Left ventricle myocardium inferior (tissue), 1 donor: ENCODE results near the gene BEAN1. TPM values are rescaled to one million over a fixed set of nuclear protein-coding genes. Genes with fewer than 3 reads are reported as not detected.

Experiments
- DNase-seq: peaks from one replicate; pipeline ENCODE4 v3.0.0-alpha.2; 2020
- H3K27ac ChIP-seq: fragments of 200-600 bp; replicated peaks from 2 replicates; pipeline ENCODE4 v1.8.0; 2021
- H3K27me3 ChIP-seq: fragments of 200-600 bp; 2 replicates; pipeline ENCODE4 v1.8.0; 2021; ENCODE audit warnings: low read depth
- H3K36me3 ChIP-seq: fragments of 200-600 bp; 2 replicates; pipeline ENCODE4 v1.8.0; 2021
- H3K4me1 ChIP-seq: fragments of 200-600 bp; 2 replicates; pipeline ENCODE4 v1.8.0; 2021
- H3K4me3 ChIP-seq: fragments of 200-600 bp; 2 replicates; pipeline ENCODE4 v1.8.0; 2021; ENCODE audit warnings: mild to moderate bottlenecking, moderate library complexity
- H3K9me3 ChIP-seq: fragments of 200-600 bp; replicated peaks from 2 replicates; pipeline ENCODE4 v1.8.0; 2021
- intact Hi-C: fragments of 100-400 bp; cut with micrococcal nuclease; formaldehyde crosslinking; loops from one replicate; pipeline ENCODE4 v1.11.0; 2022
- total RNA-seq: library from RNA; stranded (reverse); fragmentation: NEBNext Ultra II Directional; extraction: Animal tissue kit (Norgen Biotek cat#: 25700); gene quantifications from one replicate; pipeline ENCODE4 v1.2.1, GENCODE V29; 2021
- TF ChIP-seq, protein P1 (sequence below): fragments of 200-600 bp; IDR thresholded peaks from 2 replicates; pipeline ENCODE4 v1.8.0; 2021; ENCODE audit warnings: antibody characterized with exemption, mild to moderate bottlenecking, borderline replicate concordance
- donor health status: DM: no; HTN: yes; CAD: no; lungs with severe emphysema.

Gene BEAN1
- total RNA-seq, 1 donor from 2014 or later = 0.33 TPM

GRCh38 chr16:66418165-66418962, 8.7 kb upstream of the BEAN1 start:
- DNase-seq = no peak
- no peak overlapping the region for H3K27ac ChIP-seq
- peaks cover 11% of the 10 kb centered on the region for H3K9me3 ChIP-seq
- no peaks in the 10 kb centered on the region for H3K36me3 ChIP-seq
- intact Hi-C loops = no loop called here
- H3K4me3 ChIP-seq = no peak overlapping the region
- TF ChIP-seq, protein P1, sequence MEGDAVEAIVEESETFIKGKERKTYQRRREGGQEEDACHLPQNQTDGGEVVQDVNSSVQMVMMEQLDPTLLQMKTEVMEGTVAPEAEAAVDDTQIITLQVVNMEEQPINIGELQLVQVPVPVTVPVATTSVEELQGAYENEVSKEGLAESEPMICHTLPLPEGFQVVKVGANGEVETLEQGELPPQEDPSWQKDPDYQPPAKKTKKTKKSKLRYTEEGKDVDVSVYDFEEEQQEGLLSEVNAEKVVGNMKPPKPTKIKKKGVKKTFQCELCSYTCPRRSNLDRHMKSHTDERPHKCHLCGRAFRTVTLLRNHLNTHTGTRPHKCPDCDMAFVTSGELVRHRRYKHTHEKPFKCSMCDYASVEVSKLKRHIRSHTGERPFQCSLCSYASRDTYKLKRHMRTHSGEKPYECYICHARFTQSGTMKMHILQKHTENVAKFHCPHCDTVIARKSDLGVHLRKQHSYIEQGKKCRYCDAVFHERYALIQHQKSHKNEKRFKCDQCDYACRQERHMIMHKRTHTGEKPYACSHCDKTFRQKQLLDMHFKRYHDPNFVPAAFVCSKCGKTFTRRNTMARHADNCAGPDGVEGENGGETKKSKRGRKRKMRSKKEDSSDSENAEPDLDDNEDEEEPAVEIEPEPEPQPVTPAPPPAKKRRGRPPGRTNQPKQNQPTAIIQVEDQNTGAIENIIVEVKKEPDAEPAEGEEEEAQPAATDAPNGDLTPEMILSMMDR = no peak
- no peaks in the 10 kb centered on the region for H3K27me3 ChIP-seq
- no peaks in the 10 kb centered on the region for H3K4me1 ChIP-seq

DNA sequence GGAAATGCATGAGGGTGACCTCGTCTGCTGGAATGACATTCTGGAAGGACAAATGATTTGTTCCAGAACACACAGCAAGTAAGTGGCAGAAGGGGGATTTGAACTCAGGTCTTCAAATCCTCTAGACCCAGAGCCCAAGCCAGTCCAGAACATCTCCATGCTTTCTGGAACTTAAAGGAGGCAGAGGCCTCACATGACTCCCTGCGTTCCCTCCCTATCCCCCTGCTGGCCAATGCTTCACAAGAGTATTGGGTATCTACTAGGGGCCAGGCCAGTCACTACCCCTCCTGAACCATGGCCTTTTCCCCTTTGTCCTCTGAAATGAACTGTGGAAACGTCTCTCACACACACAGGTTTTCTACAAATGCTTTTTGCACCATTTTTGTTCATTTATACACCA, 7.6 kb upstream of the BEAN1 start:
- Histone ChIP-seq H3K9me3 (peaks cover 11% of the 10 kb centered on the region), H3K4me3 (no peak overlapping the region), H3K36me3 (no peaks in the 10 kb centered on the region), H3K27me3 (no peaks in the 10 kb centered on the region), H3K4me1 (no peaks in the 10 kb centered on the region), H3K27ac (no peak overlapping the region)
- intact Hi-C loops = no loop called here
- no peak for DNase-seq
- TF ChIP-seq, protein P1 = no peak

DNA sequence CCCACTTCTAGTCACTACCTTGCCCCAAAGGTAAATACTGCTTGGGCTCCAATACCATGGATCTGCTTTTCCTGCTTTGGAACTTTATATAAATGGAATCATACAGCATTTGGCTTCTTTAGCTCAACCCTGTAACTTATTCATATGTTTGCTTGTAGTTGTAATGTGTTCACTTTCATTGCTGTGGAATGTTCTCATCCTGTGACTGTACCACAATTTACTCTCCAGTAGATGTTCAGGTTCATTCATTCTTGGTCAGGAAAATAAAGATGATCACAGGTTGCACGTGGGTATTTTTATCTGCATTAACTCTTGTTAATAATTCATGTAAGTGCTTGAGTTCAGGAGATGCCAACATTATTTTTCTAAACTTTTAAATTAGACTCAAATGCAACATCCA, 6.7 kb upstream of the BEAN1 start:
- intact Hi-C loops = no loop called here
- no peaks in the 10 kb centered on the region for H3K36me3 ChIP-seq
- no peak overlapping the region for H3K27ac ChIP-seq
- DNase-seq = no peak
- peaks cover 3% of the 10 kb centered on the region for H3K27me3 ChIP-seq
- H3K9me3 ChIP-seq = peaks cover 11% of the 10 kb centered on the region
- TF ChIP-seq, protein P1 = no peak
- H3K4me1 ChIP-seq = no peaks in the 10 kb centered on the region
- no peak overlapping the region for H3K4me3 ChIP-seq

DNA sequence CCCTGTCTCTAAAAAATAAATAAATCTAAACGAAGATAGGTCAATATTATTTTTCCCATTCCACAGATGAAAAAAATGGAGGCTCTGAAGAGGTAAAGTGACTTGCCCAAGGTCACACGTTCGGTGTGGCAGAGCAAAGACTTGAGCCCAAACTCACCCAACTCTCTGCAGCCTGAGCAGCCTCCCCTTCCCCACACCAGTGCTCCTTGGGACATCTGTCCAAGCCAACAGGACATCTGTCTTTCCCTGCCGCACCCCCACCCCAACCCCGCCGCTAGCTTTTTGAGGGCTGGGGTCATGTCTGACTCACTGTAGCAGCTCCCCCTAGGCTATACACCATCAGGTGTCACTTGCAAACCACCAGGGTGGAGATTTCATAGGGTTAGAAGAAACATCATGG, 5.2 kb upstream of the BEAN1 start:
- no peaks in the 10 kb centered on the region for H3K36me3 ChIP-seq
- peaks cover 8% of the 10 kb centered on the region for H3K9me3 ChIP-seq
- no peak overlapping the region for H3K4me3 ChIP-seq
- DNase-seq = no peak
- intact Hi-C loops = no loop called here
- TF ChIP-seq, protein P1 = no peak
- H3K27me3 ChIP-seq = peaks cover 16% of the 10 kb centered on the region
- H3K27ac ChIP-seq = no peak overlapping the region
- H3K4me1 ChIP-seq = peaks cover 9% of the 10 kb centered on the region

GRCh38 chr16:66422366-66422765, 4.7 kb upstream of the BEAN1 start:
- TF ChIP-seq, protein P1 = no peak
- Histone ChIP-seq H3K9me3 (peaks cover 3% of the 10 kb centered on the region), H3K4me1 (peaks cover 11% of the 10 kb centered on the region), H3K36me3 (no peaks in the 10 kb centered on the region), H3K4me3 (no peak overlapping the region), H3K27me3 (peaks cover 18% of the 10 kb centered on the region), H3K27ac (no peak overlapping the region)
- DNase-seq = no peak
- intact Hi-C loops = no loop called here
